HCT116 (cell line): ENCODE measurements around the gene ALB. TPM values are rescaled to one million over a fixed set of nuclear protein-coding genes. Genes with fewer than 3 reads are reported as not detected.

Experiments used
- ATAC-seq: fragments of 200-7000 bp; cut with Tn5 transposase; 2 replicates; pipeline ENCODE4 v1.9.1; 2020; ENCODE audit warnings: mild to moderate bottlenecking, moderate library complexity
- BruUV-seq: library from RNA; stranded (reverse); fragments of 400-500 nt; replicated peaks from 2 replicates; lab custom pipeline; 2021; lab: Mats Ljungman, UMichigan
- CTCF ChIA-PET: fragments of 300-600 bp; sonication (Branson Sonifier 250); formaldehyde crosslinking; loops from one replicate; lab custom pipeline; 2021; ENCODE audit warnings: antibody characterized with exemption; lab: Charles Lee
- POLR2A ChIA-PET: fragments of 300-600, 350-600 bp; sonication (Branson Sonifier 250); formaldehyde crosslinking; loops from one replicate; lab custom pipeline; 2021; ENCODE audit warnings: antibody characterized with exemption; lab: Charles Lee
- RAD21 ChIA-PET, 2 experiments: fragments of 300-600 bp; sonication (Branson Sonifier 250); formaldehyde crosslinking; loops; one replicate each; lab custom pipeline; 2023; ENCODE audit warnings: low total read pairs in 2 of 2; ENCODE audit not compliant: uncharacterized antibody in 2 of 2, unreplicated experiment in 2 of 2, low non-redundant PET in 1 of 2; lab: Charles Lee
- DNase-seq: peaks from one replicate; pipeline ENCODE4 v3.0.0-alpha.2; 2010; ENCODE audit warnings: low read depth, low spot score
- H2AFZ ChIP-seq: fragments of 200-600 bp; shearing (Covaris generic), sonication (generic); 2 replicates; pipeline ENCODE4 v1.6.1; 2017; ENCODE audit warnings: low read depth, mixed run types, mixed read lengths, antibody characterized with exemption, low read length; ENCODE audit not compliant: poor library complexity, severe bottlenecking
- H3K27ac ChIP-seq: 2 replicates; pipeline ENCODE4 v1.5.1; 2012; ENCODE audit warnings: low read depth, low read length
- H3K27me3 ChIP-seq: fragments of 200-600 bp; sonication (generic); 2 replicates; pipeline ENCODE4 v1.6.1; 2016; ENCODE audit warnings: mixed run types, low read length, mixed read lengths; ENCODE audit not compliant: insufficient read depth
- H3K36me3 ChIP-seq, 2 experiments: fragments of 200-500 bp in 1 of 2; fragments of 200-600 bp in 1 of 2; sonication (Bioruptor generic) in 1 of 2; sonication (generic) in 1 of 2; 2 replicates each; pipeline versions ENCODE4 v1.5.1 to v1.6.1; 2014 to 2016; ENCODE audit warnings: low read length in 2 of 2, inconsistent platforms in 1 of 2, mixed read lengths in 1 of 2, mixed run types in 1 of 2; ENCODE audit not compliant: insufficient read depth in 2 of 2, control insufficient read depth in 1 of 2
- H3K4me1 ChIP-seq, 2 experiments: fragments of 200-600 bp in 1 of 2; sonication (generic) in 1 of 2; 2 replicates each; pipeline versions ENCODE4 v1.5.1 to v1.6.1; 2012 to 2017; ENCODE audit warnings: low read length in 2 of 2, inconsistent platforms in 1 of 2, mild to moderate bottlenecking in 1 of 2, mixed read lengths in 1 of 2, mixed run types in 1 of 2, moderate library complexity in 1 of 2; ENCODE audit not compliant: insufficient read depth in 2 of 2, control insufficient read depth in 1 of 2
- H3K4me2 ChIP-seq: fragments of 200-600 bp; sonication (generic); 2 replicates; pipeline ENCODE4 v1.6.1; 2017; ENCODE audit warnings: mixed run types, low read length, mixed read lengths
- H3K4me3 ChIP-seq, 2 experiments: fragments of 200-600 bp in 1 of 2; sonication (generic) in 1 of 2; replicated peaks in 1 of 2; 2 replicates each; pipeline ENCODE4 v1.5.1; 2011 to 2016; ENCODE audit warnings: low read length in 2 of 2, control low read depth in 1 of 2, low read depth in 1 of 2, mild to moderate bottlenecking in 1 of 2, mixed read lengths in 1 of 2, mixed run types in 1 of 2
- H3K79me2 ChIP-seq: fragments of 200-600 bp; sonication (generic); 2 replicates; pipeline ENCODE4 v1.6.1; 2017; ENCODE audit warnings: mild to moderate bottlenecking, mixed run types, low read length, moderate library complexity, mixed read lengths; ENCODE audit not compliant: insufficient read depth
- H3K9ac ChIP-seq: fragments of 200-600 bp; sonication (generic); 2 replicates; pipeline ENCODE4 v1.6.1; 2016; ENCODE audit warnings: low read length, mixed read lengths
- H3K9me2 ChIP-seq: fragments of 200-600 bp; sonication (generic), shearing (Covaris generic); 2 replicates; pipeline ENCODE4 v1.6.1; 2017; ENCODE audit warnings: mixed run types, mild to moderate bottlenecking, moderate library complexity; ENCODE audit not compliant: insufficient read depth
- H3K9me3 ChIP-seq, 2 experiments: fragments of 200-500 bp in 1 of 2; fragments of 200-600 bp in 1 of 2; sonication (Bioruptor generic) in 1 of 2; sonication (generic) in 1 of 2; 2 replicates each; pipeline ENCODE4 v1.6.1; 2014 to 2017; ENCODE audit warnings: low read length in 2 of 2, mixed read lengths in 2 of 2, inconsistent platforms in 1 of 2, low read depth in 1 of 2, mild to moderate bottlenecking in 1 of 2, mixed run types in 1 of 2, moderate library complexity in 1 of 2; ENCODE audit not compliant: control insufficient read depth in 1 of 2, insufficient read depth in 1 of 2
- H4K20me1 ChIP-seq: fragments of 200-600 bp; sonication (generic), shearing (Covaris generic); 2 replicates; pipeline ENCODE4 v1.6.1; 2017; ENCODE audit warnings: mixed run types, mild to moderate bottlenecking, moderate library complexity; ENCODE audit not compliant: insufficient read depth
- CTCF ChIP-seq, 3 experiments: fragments of 200-600 bp in 1 of 3; sonication (generic) in 1 of 3; IDR thresholded peaks in 2 of 3; conservative IDR thresholded peaks in 1 of 3; 2 replicates each; pipeline ENCODE4 v1.5.1; 2012 to 2017; ENCODE audit warnings: low read depth in 2 of 3, low read length in 2 of 3, antibody characterized with exemption in 1 of 3, borderline replicate concordance in 1 of 3, control low read depth in 1 of 3, mild to moderate bottlenecking in 1 of 3, mixed read lengths in 1 of 3, mixed run types in 1 of 3, moderate library complexity in 1 of 3; ENCODE audit not compliant: insufficient read depth in 1 of 3
- EZH2phosphoT487 ChIP-seq: fragments of 200-600 bp; IDR thresholded peaks from 2 replicates; pipeline ENCODE4 v1.6.1; 2018; ENCODE audit warnings: antibody characterized with exemption, borderline replicate concordance
- FOSL1 ChIP-seq: IDR thresholded peaks from 2 replicates; pipeline ENCODE4 v1.6.1; 2012; ENCODE audit warnings: low read depth
- JUND ChIP-seq: IDR thresholded peaks from 2 replicates; pipeline ENCODE4 v1.6.1; 2012
- ZFX ChIP-seq: fragments of 450-650 bp; IDR thresholded peaks from 2 replicates; pipeline ENCODE4 v1.6.1; 2017
- ZNF274 ChIP-seq: fragments of 200-500 bp; sonication (Bioruptor generic); IDR thresholded peaks from 2 replicates; pipeline ENCODE4 v1.6.1; 2014; ENCODE audit warnings: mild to moderate bottlenecking, low read depth, low read length, inconsistent platforms
- intact Hi-C: fragments of 100-400 bp; cut with micrococcal nuclease; formaldehyde crosslinking; loops from 2 replicates; pipeline ENCODE4 v1.10.0; 2022
- total RNA-seq: library from RNA; stranded (reverse); gene quantifications from one replicate; pipeline ENCODE4 v1.2.1, GENCODE V29; 2021; ENCODE audit not compliant: unreplicated experiment
- TF ChIP-seq, protein P1 (sequence below): IDR thresholded peaks from 2 replicates; pipeline ENCODE4 v1.6.1; 2012; ENCODE audit warnings: low read depth

ALB gene
- total RNA-seq, 1 experiment from 2014 or later, result 26.7 TPM

GRCh38 chr4:73375328-73375741 lies 28.8 kb upstream of the ALB start (continued):
- TF ChIP-seq CTCF (IDR thresholded peaks at IDR 0.05 in 2 of 3, conservative IDR thresholded peaks at IDR 0.05 in 1 of 3; ENCODE audit: borderline replicate concordance in 1 of 3, insufficient read depth in 1 of 3, low read depth in 2 of 3, low read length in 2 of 3) (no peak), ZFX (no peak), EZH2phosphoT487 (no peak), JUND (no peak), FOSL1 (no peak)
- TF ChIP-seq, protein P1, sequence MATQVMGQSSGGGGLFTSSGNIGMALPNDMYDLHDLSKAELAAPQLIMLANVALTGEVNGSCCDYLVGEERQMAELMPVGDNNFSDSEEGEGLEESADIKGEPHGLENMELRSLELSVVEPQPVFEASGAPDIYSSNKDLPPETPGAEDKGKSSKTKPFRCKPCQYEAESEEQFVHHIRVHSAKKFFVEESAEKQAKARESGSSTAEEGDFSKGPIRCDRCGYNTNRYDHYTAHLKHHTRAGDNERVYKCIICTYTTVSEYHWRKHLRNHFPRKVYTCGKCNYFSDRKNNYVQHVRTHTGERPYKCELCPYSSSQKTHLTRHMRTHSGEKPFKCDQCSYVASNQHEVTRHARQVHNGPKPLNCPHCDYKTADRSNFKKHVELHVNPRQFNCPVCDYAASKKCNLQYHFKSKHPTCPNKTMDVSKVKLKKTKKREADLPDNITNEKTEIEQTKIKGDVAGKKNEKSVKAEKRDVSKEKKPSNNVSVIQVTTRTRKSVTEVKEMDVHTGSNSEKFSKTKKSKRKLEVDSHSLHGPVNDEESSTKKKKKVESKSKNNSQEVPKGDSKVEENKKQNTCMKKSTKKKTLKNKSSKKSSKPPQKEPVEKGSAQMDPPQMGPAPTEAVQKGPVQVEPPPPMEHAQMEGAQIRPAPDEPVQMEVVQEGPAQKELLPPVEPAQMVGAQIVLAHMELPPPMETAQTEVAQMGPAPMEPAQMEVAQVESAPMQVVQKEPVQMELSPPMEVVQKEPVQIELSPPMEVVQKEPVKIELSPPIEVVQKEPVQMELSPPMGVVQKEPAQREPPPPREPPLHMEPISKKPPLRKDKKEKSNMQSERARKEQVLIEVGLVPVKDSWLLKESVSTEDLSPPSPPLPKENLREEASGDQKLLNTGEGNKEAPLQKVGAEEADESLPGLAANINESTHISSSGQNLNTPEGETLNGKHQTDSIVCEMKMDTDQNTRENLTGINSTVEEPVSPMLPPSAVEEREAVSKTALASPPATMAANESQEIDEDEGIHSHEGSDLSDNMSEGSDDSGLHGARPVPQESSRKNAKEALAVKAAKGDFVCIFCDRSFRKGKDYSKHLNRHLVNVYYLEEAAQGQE, result no peak

GRCh38 chr4:73376251-73376650 lies 27.8 kb upstream of the ALB start:
- no TSS peak for BruUV-seq

More at GRCh38 chr4:73376251-73376650, 27.8 kb upstream of the ALB start:
- ChIA-PET RAD21 (no interaction called here), POLR2A (no interaction called here), CTCF (no interaction called here)
- Histone ChIP-seq H3K79me2 (no peaks in the 10 kb centered on the region), H3K36me3 (no peaks in the 10 kb centered on the region), H3K4me2 (no peak overlapping the region), H2AFZ (no peak overlapping the region), H3K27ac (no peak overlapping the region), H3K9me2 (no peaks in the 10 kb centered on the region), H3K9ac (no peak overlapping the region), H3K4me1 (no peaks in the 10 kb centered on the region), H3K4me3 (no peak overlapping the region), H3K9me3 (no peaks in the 10 kb centered on the region), H4K20me1 (no peaks in the 10 kb centered on the region), H3K27me3 (no peaks in the 10 kb centered on the region)
- no peak for TF ChIP-seq ZNF274
- intact Hi-C loops, result no loop called here
- no peak for DNase-seq
- no peak for ATAC-seq
